Neural progenitor cell (in vitro differentiated cells): ENCODE measurements around the gene EVC2. TPM values are rescaled to one million over a fixed set of nuclear protein-coding genes. Genes with fewer than 3 reads are reported as not detected.

Source experiments
- DNase-seq: peaks from one replicate; pipeline ENCODE4 v3.0.0-alpha.2; 2016; ENCODE audit warnings: low spot score
- H2AFZ ChIP-seq: fragments of 200-600 bp; sonication (generic); replicated peaks from 2 replicates; pipeline ENCODE4 v1.6.1; 2016; ENCODE audit warnings: antibody characterized with exemption
- H3F3A ChIP-seq: fragments of 200-600 bp; sonication (generic); 2 replicates; pipeline ENCODE4 v1.6.1; 2016; ENCODE audit warnings: antibody characterized with exemption, low read depth
- H3K27ac ChIP-seq: fragments of 200-600 bp; sonication (generic); 2 replicates; pipeline ENCODE4 v1.5.1; 2016; ENCODE audit warnings: mild to moderate bottlenecking
- H3K27me3 ChIP-seq: fragments of 200-600 bp; sonication (generic); 2 replicates; pipeline ENCODE4 v1.6.1; 2016; ENCODE audit warnings: mild to moderate bottlenecking, moderate library complexity
- H3K36me3 ChIP-seq: fragments of 200-600 bp; sonication (generic); 2 replicates; pipeline ENCODE4 v1.5.1; 2016
- H3K4me1 ChIP-seq: fragments of 200-600 bp; sonication (generic); 2 replicates; pipeline ENCODE4 v1.6.1; 2016; ENCODE audit warnings: mixed run types
- H3K4me2 ChIP-seq: fragments of 200-600 bp; sonication (generic); 2 replicates; pipeline ENCODE4 v1.6.1; 2016
- H3K4me3 ChIP-seq: fragments of 200-600 bp; sonication (generic); 2 replicates; pipeline ENCODE4 v1.5.1; 2016
- H3K79me2 ChIP-seq: fragments of 200-600 bp; sonication (generic); 2 replicates; pipeline ENCODE4 v1.6.1; 2016; ENCODE audit warnings: low read depth
- H3K9ac ChIP-seq: fragments of 200-600 bp; sonication (generic); 2 replicates; pipeline ENCODE4 v1.6.1; 2016
- H3K9me3 ChIP-seq: fragments of 200-600 bp; sonication (generic); 2 replicates; pipeline ENCODE4 v1.5.1; 2016; ENCODE audit warnings: low read depth
- H4K20me1 ChIP-seq: fragments of 200-600 bp; sonication (generic); 2 replicates; pipeline ENCODE4 v1.6.1; 2016; ENCODE audit warnings: low read depth
- H3K27ac Mint-ChIP-seq: 3 replicates; pipeline ENCODE4 v1.8.0; 2021; ENCODE audit warnings: mixed read lengths
- H3K27me3 Mint-ChIP-seq: 2 replicates; pipeline ENCODE4 v1.8.0; 2022; ENCODE audit warnings: low read depth, mild to moderate bottlenecking, inconsistent platforms, moderate library complexity, mixed read lengths; ENCODE audit not compliant: insufficient read depth
- H3K36me3 Mint-ChIP-seq: 3 replicates; pipeline ENCODE4 v1.8.0; 2021; ENCODE audit warnings: mixed read lengths
- H3K4me1 Mint-ChIP-seq: 3 replicates; pipeline ENCODE4 v1.8.0; 2021; ENCODE audit warnings: mixed read lengths
- H3K4me3 Mint-ChIP-seq: 3 replicates; pipeline ENCODE4 v1.8.0; 2021; ENCODE audit warnings: mild to moderate bottlenecking, moderate library complexity, mixed read lengths
- H3K9me3 Mint-ChIP-seq: 3 replicates; pipeline ENCODE4 v1.8.0; 2020; ENCODE audit warnings: mixed read lengths
- EZH2 ChIP-seq: fragments of 200-600 bp; sonication (generic); IDR thresholded peaks from 2 replicates; pipeline ENCODE4 v1.6.1; 2017; ENCODE audit warnings: antibody characterized with exemption, mild to moderate bottlenecking, moderate library complexity
- EZH2phosphoT487 ChIP-seq: fragments of 200-600 bp; sonication (generic); IDR thresholded peaks from 2 replicates; pipeline ENCODE4 v1.6.1; 2017; ENCODE audit warnings: antibody characterized with exemption
- total RNA-seq: library from RNA; depleted of rRNA; stranded (reverse); fragments of >200 nt; gene quantifications from 2 replicates; pipeline ENCODE4 v1.2.3, GENCODE V29; 2015; ENCODE audit warnings: low replicate concordance
- TF ChIP-seq, protein P1 (sequence below): fragments of 200-600 bp; sonication (generic); IDR thresholded peaks from 2 replicates; pipeline ENCODE4 v1.5.1; 2017; ENCODE audit warnings: antibody characterized with exemption, mild to moderate bottlenecking

EVC2 gene
- total RNA-seq, 1 donor from 2014 or later: 6.1 TPM

DNA sequence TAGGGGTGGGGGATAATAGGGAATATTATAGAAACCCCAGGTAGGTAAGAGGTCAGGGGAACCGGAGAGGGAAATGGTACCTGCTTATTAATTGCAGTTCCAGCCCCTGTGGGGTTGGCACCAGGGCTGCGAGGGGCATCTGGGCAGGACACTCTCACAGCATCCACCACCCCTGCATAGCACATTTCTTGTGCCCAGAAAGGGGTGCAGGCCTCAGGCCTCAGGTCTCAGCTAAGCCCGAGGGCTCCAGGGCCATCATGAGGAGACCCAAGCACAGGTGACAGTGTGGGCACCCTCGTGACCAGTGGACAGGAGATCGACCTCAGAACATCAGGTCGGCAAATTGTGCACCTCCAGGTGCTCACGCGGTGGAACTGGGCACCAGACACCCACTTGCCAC lies 164.7 kb downstream of the EVC2 start:
- no peaks in the 10 kb centered on the region for H3F3A ChIP-seq
- H3K4me1 ChIP-seq: no peaks in the 10 kb centered on the region
- H3K36me3 Mint-ChIP-seq: no peaks in the 10 kb centered on the region
- no peaks in the 10 kb centered on the region for H3K36me3 ChIP-seq
- DNase-seq: no peak
- H4K20me1 ChIP-seq: no peaks in the 10 kb centered on the region
- H3K27me3 Mint-ChIP-seq: no peaks in the 10 kb centered on the region
- H3K27me3 ChIP-seq: no peaks in the 10 kb centered on the region
- H3K4me3 ChIP-seq: no peak overlapping the region
- H3K4me1 Mint-ChIP-seq: peaks cover 5% of the 10 kb centered on the region
- H3K9me3 ChIP-seq: no peaks in the 10 kb centered on the region
- no peak overlapping the region for H3K27ac Mint-ChIP-seq
- TF ChIP-seq EZH2 (no peak), EZH2phosphoT487 (no peak)
- TF ChIP-seq, protein P1, sequence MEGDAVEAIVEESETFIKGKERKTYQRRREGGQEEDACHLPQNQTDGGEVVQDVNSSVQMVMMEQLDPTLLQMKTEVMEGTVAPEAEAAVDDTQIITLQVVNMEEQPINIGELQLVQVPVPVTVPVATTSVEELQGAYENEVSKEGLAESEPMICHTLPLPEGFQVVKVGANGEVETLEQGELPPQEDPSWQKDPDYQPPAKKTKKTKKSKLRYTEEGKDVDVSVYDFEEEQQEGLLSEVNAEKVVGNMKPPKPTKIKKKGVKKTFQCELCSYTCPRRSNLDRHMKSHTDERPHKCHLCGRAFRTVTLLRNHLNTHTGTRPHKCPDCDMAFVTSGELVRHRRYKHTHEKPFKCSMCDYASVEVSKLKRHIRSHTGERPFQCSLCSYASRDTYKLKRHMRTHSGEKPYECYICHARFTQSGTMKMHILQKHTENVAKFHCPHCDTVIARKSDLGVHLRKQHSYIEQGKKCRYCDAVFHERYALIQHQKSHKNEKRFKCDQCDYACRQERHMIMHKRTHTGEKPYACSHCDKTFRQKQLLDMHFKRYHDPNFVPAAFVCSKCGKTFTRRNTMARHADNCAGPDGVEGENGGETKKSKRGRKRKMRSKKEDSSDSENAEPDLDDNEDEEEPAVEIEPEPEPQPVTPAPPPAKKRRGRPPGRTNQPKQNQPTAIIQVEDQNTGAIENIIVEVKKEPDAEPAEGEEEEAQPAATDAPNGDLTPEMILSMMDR: no peak
- no peak overlapping the region for H3K9ac ChIP-seq
- no peak overlapping the region for H2AFZ ChIP-seq
- H3K4me2 ChIP-seq: no peak overlapping the region
- H3K79me2 ChIP-seq: no peaks in the 10 kb centered on the region
- H3K9me3 Mint-ChIP-seq: no peaks in the 10 kb centered on the region
- no peak overlapping the region for H3K4me3 Mint-ChIP-seq
- no peak overlapping the region for H3K27ac ChIP-seq

GRCh38 chr4:5541169-5541568 lies 167.2 kb downstream of the EVC2 start:
- no peak overlapping the region for H2AFZ ChIP-seq
- TF ChIP-seq EZH2phosphoT487 (no peak), EZH2 (no peak)
- TF ChIP-seq, protein P1: no peak
- H3K4me1 ChIP-seq: no peaks in the 10 kb centered on the region
- H4K20me1 ChIP-seq: no peaks in the 10 kb centered on the region
- Mint-ChIP-seq H3K36me3 (no peaks in the 10 kb centered on the region), H3K4me3 (no peak overlapping the region), H3K9me3 (no peaks in the 10 kb centered on the region), H3K4me1 (peaks cover 5% of the 10 kb centered on the region), H3K27ac (peak overlapping the region; percentile 19), H3K27me3 (no peaks in the 10 kb centered on the region)
- H3K4me2 ChIP-seq: no peak overlapping the region
- no peak for DNase-seq
- H3K9ac ChIP-seq: no peak overlapping the region
- no peaks in the 10 kb centered on the region for H3K36me3 ChIP-seq
- H3K27me3 ChIP-seq: no peaks in the 10 kb centered on the region
- no peak overlapping the region for H3K27ac ChIP-seq
- no peak overlapping the region for H3K4me3 ChIP-seq
- no peaks in the 10 kb centered on the region for H3F3A ChIP-seq
- H3K79me2 ChIP-seq: no peaks in the 10 kb centered on the region
- H3K9me3 ChIP-seq: no peaks in the 10 kb centered on the region

DNA sequence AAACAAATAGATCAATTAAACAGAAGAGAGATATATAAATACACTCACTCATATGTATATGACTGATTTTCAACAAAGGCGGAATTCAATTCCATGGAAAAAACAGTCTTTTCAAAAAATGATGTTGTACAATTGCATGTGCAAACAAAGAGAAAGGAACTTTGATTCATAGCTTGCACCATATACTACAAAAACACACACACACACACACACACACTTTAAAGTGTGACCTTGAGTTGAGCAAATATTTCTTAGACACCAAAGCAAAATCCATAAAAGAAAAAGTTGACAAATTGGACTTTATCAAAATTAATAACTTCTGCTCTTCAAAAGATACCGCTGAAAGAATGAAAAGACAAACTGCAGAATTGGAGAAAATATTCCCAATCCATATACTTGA lies 168.8 kb downstream of the EVC2 start:
- Histone ChIP-seq H3K9me3 (no peaks in the 10 kb centered on the region), H4K20me1 (no peaks in the 10 kb centered on the region), H3K4me3 (no peak overlapping the region), H3K4me2 (no peak overlapping the region), H3K36me3 (no peaks in the 10 kb centered on the region), H3K4me1 (no peaks in the 10 kb centered on the region), H3F3A (no peaks in the 10 kb centered on the region), H3K79me2 (no peaks in the 10 kb centered on the region), H3K27ac (no peak overlapping the region), H3K9ac (no peak overlapping the region), H2AFZ (no peak overlapping the region), H3K27me3 (no peaks in the 10 kb centered on the region)
- H3K4me1 Mint-ChIP-seq: peaks cover 5% of the 10 kb centered on the region
- H3K9me3 Mint-ChIP-seq: no peaks in the 10 kb centered on the region
- no peak overlapping the region for H3K27ac Mint-ChIP-seq
- no peak for DNase-seq
- no peaks in the 10 kb centered on the region for H3K27me3 Mint-ChIP-seq
- no peak overlapping the region for H3K4me3 Mint-ChIP-seq
- no peak for TF ChIP-seq EZH2phosphoT487
- TF ChIP-seq, protein P1: no peak
- no peak for TF ChIP-seq EZH2
- H3K36me3 Mint-ChIP-seq: no peaks in the 10 kb centered on the region
